ENCODE data around the gene EFCAB9.

EFCAB9 gene

DNA sequence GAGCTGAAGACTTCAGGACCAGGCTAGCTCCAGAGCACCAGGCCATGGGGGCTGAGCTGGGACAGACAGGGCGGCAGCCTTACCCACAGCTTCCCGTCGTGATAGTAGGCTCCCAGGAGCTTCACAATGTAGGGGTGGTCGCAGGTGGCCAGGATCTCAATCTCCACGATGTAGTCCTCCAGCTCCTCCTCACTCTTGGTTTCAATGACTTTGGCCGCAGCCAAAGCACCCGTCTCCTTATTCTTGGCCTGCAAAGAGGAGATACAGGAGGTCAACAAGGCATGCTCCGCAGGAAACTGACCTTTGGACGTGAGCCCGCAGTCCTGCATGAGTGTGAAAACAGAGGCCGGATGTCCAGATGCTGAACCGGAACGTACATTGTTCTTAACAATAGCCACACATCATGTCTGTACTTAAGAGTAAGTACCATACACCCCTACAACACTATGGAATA is 37.4 kb upstream of the EFCAB9 start:
- Histone ChIP-seq H3K4me3 (ENCODE audit: low read length) (no peak overlapping the region), H3K36me3 (replicated peaks; ENCODE audit: low read depth, low read length) (peaks cover 52% of the 10 kb centered on the region), H3K9ac (ENCODE audit: low read length) (no peak overlapping the region), H3K4me1 (ENCODE audit: low read length) (peaks cover 22% of the 10 kb centered on the region), H3K27me3 (ENCODE audit: low read depth, low read length) (no peaks in the 10 kb centered on the region), H3K4me2 (ENCODE audit: low read length) (no peak overlapping the region), H3K27ac (ENCODE audit: low read length) (no peak overlapping the region), H4K20me1 (ENCODE audit: insufficient read depth, low read length) (peaks cover 46% of the 10 kb centered on the region), H3K79me2 (ENCODE audit: low read length) (peaks cover 28% of the 10 kb centered on the region), H2AFZ (ENCODE audit: low read depth, low read length) (no peak overlapping the region), H3K9me3 (ENCODE audit: insufficient read depth, low read length) (no peaks in the 10 kb centered on the region)
- TF ChIP-seq CTCF (IDR thresholded peaks at IDR 0.05; ENCODE audit: low read depth, low read length) (no peak), EZH2phosphoT487 (IDR thresholded peaks at IDR 0.05; ENCODE audit: low read depth) (no peak)

- Histone ChIP-seq H3K4me3 (ENCODE audit: low read length) (no peak overlapping the region), H3K4me2 (ENCODE audit: low read length) (no peak overlapping the region), H3K36me3 (replicated peaks; ENCODE audit: low read depth, low read length) (peaks cover 31% of the 10 kb centered on the region), H3K27ac (ENCODE audit: low read length) (no peak overlapping the region), H3K4me1 (ENCODE audit: low read length) (peaks cover 10% of the 10 kb centered on the region), H3K79me2 (ENCODE audit: low read length) (peaks cover 45% of the 10 kb centered on the region), H3K9ac (ENCODE audit: low read length) (no peak overlapping the region), H4K20me1 (ENCODE audit: insufficient read depth, low read length) (peaks cover 56% of the 10 kb centered on the region), H3K27me3 (ENCODE audit: low read depth, low read length) (no peaks in the 10 kb centered on the region), H3K9me3 (ENCODE audit: insufficient read depth, low read length) (no peaks in the 10 kb centered on the region), H2AFZ (ENCODE audit: low read depth, low read length) (no peak overlapping the region)
- TF ChIP-seq CTCF (IDR thresholded peaks at IDR 0.05; ENCODE audit: low read depth, low read length) (no peak), EZH2phosphoT487 (IDR thresholded peaks at IDR 0.05; ENCODE audit: low read depth) (no peak)
These were observed 35.0 kb upstream of the EFCAB9 start for GRCh38 chr5:172159016-172159415.

- Histone ChIP-seq H3K27ac (ENCODE audit: low read length) (no peak overlapping the region), H3K79me2 (ENCODE audit: low read length) (peaks cover 52% of the 10 kb centered on the region), H3K4me2 (ENCODE audit: low read length) (no peak overlapping the region), H3K9me3 (ENCODE audit: insufficient read depth, low read length) (no peaks in the 10 kb centered on the region), H2AFZ (ENCODE audit: low read depth, low read length) (no peak overlapping the region), H3K36me3 (replicated peaks; ENCODE audit: low read depth, low read length) (peaks cover 27% of the 10 kb centered on the region), H3K9ac (ENCODE audit: low read length) (no peak overlapping the region), H4K20me1 (ENCODE audit: insufficient read depth, low read length) (peaks cover 65% of the 10 kb centered on the region), H3K4me3 (ENCODE audit: low read length) (no peak overlapping the region), H3K4me1 (ENCODE audit: low read length) (peaks cover 5% of the 10 kb centered on the region), H3K27me3 (ENCODE audit: low read depth, low read length) (no peaks in the 10 kb centered on the region)
- TF ChIP-seq CTCF (IDR thresholded peaks at IDR 0.05; ENCODE audit: low read depth, low read length) (no peak), EZH2phosphoT487 (IDR thresholded peaks at IDR 0.05; ENCODE audit: low read depth) (no peak)
These were observed 33.5 kb upstream of the EFCAB9 start for GRCh38 chr5:172160506-172160905.

- Histone ChIP-seq H3K27me3 (ENCODE audit: low read depth, low read length) (no peaks in the 10 kb centered on the region), H4K20me1 (ENCODE audit: insufficient read depth, low read length) (peaks cover 72% of the 10 kb centered on the region), H3K36me3 (replicated peaks; ENCODE audit: low read depth, low read length) (peaks cover 23% of the 10 kb centered on the region), H3K9me3 (ENCODE audit: insufficient read depth, low read length) (no peaks in the 10 kb centered on the region), H3K27ac (ENCODE audit: low read length) (no peak overlapping the region), H3K9ac (ENCODE audit: low read length) (no peak overlapping the region), H2AFZ (ENCODE audit: low read depth, low read length) (no peak overlapping the region), H3K4me1 (ENCODE audit: low read length) (peaks cover 3% of the 10 kb centered on the region; the same call in 1 of the 2 replicates), H3K79me2 (ENCODE audit: low read length) (peaks cover 65% of the 10 kb centered on the region), H3K4me3 (ENCODE audit: low read length) (no peak overlapping the region), H3K4me2 (ENCODE audit: low read length) (no peak overlapping the region)
- no peak for TF ChIP-seq EZH2phosphoT487 (IDR thresholded peaks at IDR 0.05; ENCODE audit: low read depth)
- TF ChIP-seq CTCF (IDR thresholded peaks at IDR 0.05; ENCODE audit: low read depth, low read length) = no peak
These were observed 31.5 kb upstream of the EFCAB9 start for GRCh38 chr5:172162323-172162986.

All from OCI-LY3 (cell line).